Duodenal mucosa (tissue), 2 donors: ENCODE data around the gene UBE2L3.
A peak's percentile ranks its signal among the peaks of the same experiment; 100 is the strongest.

ENCODE experiments used
- H3K27ac ChIP-seq: one replicate; pipeline ENCODE4 v1.7.0; 2013; ENCODE audit warnings: low read depth, low read length
- H3K27me3 ChIP-seq, 2 donors: one replicate each; pipeline ENCODE4 v1.7.0; 2013; ENCODE audit warnings: low read length in 2 of 2, control low read depth in 1 of 2; ENCODE audit not compliant: insufficient read depth in 2 of 2, control insufficient read depth in 1 of 2
- H3K36me3 ChIP-seq, 2 donors: one replicate each; pipeline ENCODE4 v1.7.0; 2013; ENCODE audit warnings: low read length in 2 of 2, control low read depth in 1 of 2; ENCODE audit not compliant: insufficient read depth in 2 of 2, control insufficient read depth in 1 of 2
- H3K4me1 ChIP-seq, 2 donors: one replicate each; pipeline ENCODE4 v1.7.0; 2013; ENCODE audit warnings: low read length in 2 of 2, control low read depth in 1 of 2; ENCODE audit not compliant: insufficient read depth in 2 of 2, control insufficient read depth in 1 of 2
- H3K4me3 ChIP-seq, 2 donors: one replicate each; pipeline ENCODE4 v1.7.0; 2013; ENCODE audit warnings: low read length in 2 of 2, low read depth in 1 of 2
- H3K9ac ChIP-seq, 2 donors: one replicate each; pipeline ENCODE4 v1.7.0; 2013; ENCODE audit warnings: low read length in 2 of 2, low read depth in 1 of 2
- H3K9me3 ChIP-seq, 2 donors: one replicate each; pipeline ENCODE4 v1.7.0; 2013; ENCODE audit warnings: low read length in 2 of 2, control low read depth in 1 of 2; ENCODE audit not compliant: control insufficient read depth in 1 of 2

The UBE2L3 gene

DNA sequence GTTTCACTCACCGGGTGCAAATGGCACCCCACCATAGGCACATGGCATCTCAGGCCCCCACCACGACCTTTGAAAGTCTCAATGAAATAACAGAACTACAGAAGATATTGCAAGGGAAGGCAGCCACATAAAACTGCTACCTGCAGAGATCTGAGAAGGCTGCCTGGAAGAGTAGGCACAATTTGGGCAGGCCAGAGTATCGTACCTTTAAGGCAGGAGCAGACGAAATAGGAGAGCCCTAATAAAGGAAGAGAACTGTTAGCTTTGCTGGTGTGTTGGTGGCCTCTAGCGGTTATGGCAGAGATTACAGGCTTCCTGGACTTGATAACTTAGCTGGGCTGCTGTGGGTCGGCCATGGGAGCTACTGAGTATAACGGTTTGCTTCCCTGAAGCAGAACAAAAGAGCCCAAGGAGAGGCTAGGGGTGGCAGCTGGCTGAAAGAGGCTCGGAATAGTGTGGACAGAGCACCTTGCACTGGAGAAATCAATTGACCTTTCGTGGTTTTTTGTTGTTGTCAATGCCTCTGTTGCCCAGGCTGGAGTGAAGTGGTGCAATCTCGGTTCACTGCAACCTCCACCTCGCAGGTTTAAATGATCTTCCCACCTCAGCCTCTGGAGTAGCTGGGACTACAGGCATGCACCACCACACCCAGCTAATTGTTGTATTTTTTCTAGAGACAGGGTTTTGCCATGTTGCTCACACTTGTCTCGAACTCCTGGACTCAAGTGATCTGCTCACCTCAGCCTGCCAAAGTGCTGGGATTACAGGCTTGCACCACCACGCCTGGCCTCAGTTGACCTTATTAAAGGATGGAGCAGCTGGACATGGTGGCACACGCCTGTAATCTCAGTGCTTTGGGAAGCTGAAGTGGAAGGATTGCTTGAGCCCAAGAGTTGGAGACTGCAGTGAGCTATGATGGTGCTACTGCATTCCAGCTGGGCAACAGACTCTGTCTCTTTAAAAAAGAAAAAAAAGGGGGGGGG lies 79.4 kb downstream of the UBE2L3 start:
- Histone ChIP-seq H3K27ac (no peak overlapping the region), H3K4me1 (peaks cover 15 to 27% of the 10 kb centered on the region in 2 donors), H3K36me3 (peaks cover 0 to 28% of the 10 kb centered on the region in 2 donors), H3K9ac (no peak overlapping the region), H3K27me3 (no peaks in the 10 kb centered on the region), H3K9me3 (no peaks in the 10 kb centered on the region), H3K4me3 (no peak overlapping the region)

DNA sequence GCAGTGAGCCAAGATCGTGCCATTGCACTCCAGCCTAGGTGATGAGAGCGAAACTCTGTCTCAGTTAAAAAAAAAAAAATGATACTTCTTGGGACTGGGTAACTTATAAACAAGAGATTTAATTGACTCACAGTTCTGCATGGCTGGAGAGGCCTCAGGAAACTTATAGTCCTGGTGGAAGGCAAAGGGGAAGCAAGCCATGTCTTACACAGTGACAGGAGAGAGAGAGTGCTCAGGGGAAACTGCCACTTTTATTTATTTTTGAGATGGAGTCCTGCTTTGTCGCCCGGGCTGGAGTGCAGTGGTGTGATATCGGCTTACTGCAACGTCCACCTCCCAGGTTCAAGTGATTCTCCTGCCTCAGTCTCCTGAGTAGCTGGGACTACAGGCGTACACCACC lies 82.8 kb downstream of the UBE2L3 start:
- H3K27me3 ChIP-seq = no peaks in the 10 kb centered on the region
- no peaks in the 10 kb centered on the region for H3K9me3 ChIP-seq
- peaks cover 9 to 25% of the 10 kb centered on the region in 2 donors for H3K4me1 ChIP-seq
- no peak overlapping the region for H3K9ac ChIP-seq
- H3K27ac ChIP-seq = no peak overlapping the region
- no peak overlapping the region for H3K4me3 ChIP-seq
- peaks cover 0 to 24% of the 10 kb centered on the region in 2 donors for H3K36me3 ChIP-seq

DNA sequence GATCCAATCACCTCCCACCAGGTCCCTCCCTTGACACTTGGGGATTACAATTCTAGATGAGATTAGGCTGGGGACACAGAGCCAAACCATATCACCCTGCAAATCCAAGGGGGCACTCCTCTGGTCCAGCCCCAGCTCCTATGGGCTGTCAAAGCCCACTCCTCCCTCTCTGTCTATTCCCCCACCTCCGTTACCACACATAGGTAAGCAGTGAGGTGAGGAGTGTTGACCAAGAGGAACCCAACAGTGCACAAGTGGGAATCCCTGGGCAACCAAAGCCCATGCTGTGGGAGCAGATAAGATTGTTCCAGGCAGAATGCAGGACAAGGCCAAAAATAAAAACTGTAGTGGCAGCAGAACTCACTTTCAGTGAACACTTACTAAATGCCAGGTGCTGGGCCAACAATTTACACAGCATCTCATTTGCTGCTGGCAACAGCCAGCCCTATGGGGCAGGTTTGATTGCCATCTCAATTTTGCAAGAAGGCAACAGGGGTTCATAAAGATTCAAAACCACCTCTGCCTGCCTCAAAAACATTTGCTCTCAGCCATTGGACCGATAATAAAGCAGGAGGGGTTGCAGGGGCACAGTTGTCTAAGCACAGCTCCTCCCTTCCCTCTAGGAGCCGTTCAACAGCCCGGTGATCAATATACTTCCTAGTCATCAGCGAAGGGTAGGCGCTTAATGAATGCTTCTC lies 83.5 kb downstream of the UBE2L3 start:
- H3K9me3 ChIP-seq = no peaks in the 10 kb centered on the region
- peaks cover 9 to 25% of the 10 kb centered on the region in 2 donors for H3K4me1 ChIP-seq
- peak overlapping the region; percentile 50 to 57 for H3K9ac ChIP-seq
- H3K27ac ChIP-seq = no peak overlapping the region
- no peaks in the 10 kb centered on the region for H3K27me3 ChIP-seq
- peak overlapping the region; percentile 73 to 80 for H3K4me3 ChIP-seq
- H3K36me3 ChIP-seq = peaks cover 0 to 21% of the 10 kb centered on the region in 2 donors

DNA sequence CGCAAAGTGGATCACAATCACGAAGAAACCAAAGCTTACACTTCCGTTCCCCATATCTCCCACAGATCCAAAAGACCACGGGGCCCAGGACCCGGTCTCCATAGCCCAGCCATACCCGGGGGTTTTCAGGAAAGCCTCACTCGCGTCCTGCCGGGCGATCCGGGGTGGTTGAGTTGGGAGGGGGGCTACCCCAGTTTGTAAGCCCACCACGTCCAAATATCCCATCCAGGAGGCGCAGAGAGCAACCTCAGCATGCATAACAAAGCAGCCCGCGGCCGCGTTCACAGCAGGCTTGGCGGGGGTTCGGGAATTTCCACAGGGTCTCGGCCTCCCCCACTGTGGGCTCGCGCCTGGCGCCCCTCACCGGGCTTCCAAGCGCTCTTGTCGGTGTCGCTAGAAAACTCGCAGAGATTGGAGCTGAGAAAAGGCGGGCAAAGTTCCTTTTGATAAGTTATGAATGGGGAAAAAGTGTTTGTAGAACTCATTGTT lies 84.1 kb downstream of the UBE2L3 start:
- Histone ChIP-seq H3K9me3 (no peaks in the 10 kb centered on the region), H3K4me1 (peaks cover 9 to 22% of the 10 kb centered on the region in 2 donors), H3K27me3 (no peaks in the 10 kb centered on the region), H3K4me3 (peak overlapping the region; percentile 73 to 80), H3K36me3 (peaks cover 0 to 16% of the 10 kb centered on the region in 2 donors), H3K27ac (no peak overlapping the region), H3K9ac (peak overlapping the region; percentile 50 to 57)

DNA sequence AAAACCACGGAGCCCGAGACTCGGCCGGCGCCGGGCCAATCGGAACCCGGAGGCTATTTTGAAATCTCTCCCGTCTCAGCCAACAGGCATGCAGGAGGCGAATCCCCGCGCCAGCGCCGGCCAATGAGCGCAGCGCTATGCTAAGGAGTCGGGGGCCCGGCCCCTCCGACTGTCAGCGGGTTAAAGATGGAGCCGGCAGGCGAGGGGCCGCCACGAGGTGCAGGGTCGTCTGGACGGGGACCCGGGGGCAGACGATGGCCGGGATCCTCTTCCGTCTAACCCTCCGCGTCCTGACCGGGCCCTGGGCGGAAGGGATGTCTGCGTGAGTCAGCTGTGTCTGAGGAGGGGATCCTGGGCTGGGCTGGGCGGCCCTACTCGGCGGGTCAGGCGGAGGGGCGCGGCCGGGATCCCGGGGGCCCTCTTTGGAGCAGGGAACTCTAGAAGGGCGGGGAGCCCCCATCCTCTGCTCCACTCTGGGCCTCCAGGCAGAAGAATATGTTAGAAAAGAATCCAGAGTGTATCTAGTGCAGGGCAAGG lies 84.6 kb downstream of the UBE2L3 start:
- H3K27ac ChIP-seq = no peak overlapping the region
- peaks cover 9 to 22% of the 10 kb centered on the region in 2 donors for H3K4me1 ChIP-seq
- no peaks in the 10 kb centered on the region for H3K9me3 ChIP-seq
- H3K27me3 ChIP-seq = no peaks in the 10 kb centered on the region
- H3K9ac ChIP-seq = peak overlapping the region; percentile 50 to 60
- H3K4me3 ChIP-seq = peak overlapping the region; percentile 73 to 80
- H3K36me3 ChIP-seq = peaks cover 0 to 13% of the 10 kb centered on the region in 2 donors

DNA sequence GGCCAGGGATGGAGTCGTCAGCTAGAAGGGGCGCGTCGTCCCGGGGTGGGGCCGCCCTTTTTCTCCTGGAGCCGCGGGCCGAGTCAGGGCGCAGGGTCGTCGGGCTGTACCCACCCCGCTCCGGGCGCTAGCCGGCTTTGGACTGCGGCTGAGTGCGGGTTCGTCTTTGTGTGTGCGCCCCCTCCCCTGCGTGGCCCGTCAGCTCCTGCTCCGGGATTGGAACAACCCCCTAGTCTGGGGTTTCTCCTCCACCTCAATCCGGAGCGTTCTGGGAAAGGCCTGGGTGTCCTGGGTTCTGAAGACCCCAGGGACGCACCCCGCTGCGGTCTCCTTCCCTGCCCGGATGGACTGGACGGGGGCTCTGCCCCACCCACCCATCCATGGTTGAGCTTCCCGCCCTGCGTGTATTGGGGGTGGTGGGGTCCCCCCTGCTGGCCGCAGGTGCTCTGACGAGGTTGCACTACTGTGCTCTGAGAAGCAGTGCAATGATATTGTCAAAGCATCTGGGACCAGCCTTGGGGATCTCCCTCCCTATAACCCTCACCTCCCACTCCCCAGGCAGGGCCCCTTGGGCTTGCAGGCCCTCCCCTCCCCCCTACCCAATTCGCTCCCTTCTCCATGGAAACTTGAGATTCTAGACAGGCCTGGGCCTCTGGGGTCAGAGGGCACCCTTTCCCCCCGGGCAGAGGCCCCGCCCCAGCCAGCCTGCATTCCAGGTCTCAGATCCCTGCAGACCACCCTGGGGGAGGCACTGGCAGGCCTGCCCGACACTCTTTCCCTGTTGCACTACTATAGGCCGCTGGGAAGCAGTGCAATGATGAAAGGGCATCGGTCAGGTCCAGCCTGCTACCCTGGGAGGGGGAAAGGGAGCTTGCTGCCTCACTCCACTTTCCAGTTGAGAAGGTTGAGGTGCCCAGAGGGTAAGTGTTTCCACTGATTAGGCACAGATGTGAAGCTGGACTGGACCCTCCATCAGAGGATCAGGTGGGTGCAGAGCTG lies 85.3 kb downstream of the UBE2L3 start:
- H3K9ac ChIP-seq = peak overlapping the region in 1 of 2 donors; percentile 60

DNA sequence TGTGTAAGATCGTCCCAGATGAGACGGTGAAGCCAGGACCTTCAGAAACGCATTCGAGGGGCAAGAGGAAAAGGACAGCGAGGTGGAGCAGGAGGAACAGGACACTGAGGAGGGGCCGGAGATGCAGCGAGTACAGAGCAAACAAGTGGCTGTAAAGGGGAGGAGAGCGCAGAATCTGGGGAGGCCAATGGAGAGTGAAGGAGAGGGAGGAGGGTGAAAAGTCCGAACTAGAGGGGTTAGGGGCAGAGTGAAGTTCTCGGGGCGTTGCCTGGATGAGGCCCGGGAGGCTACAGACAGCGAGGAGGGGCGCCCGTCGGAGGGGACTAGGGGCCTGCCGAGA lies 89.5 kb downstream of the UBE2L3 start:
- Histone ChIP-seq H3K9me3 (no peaks in the 10 kb centered on the region), H3K27ac (no peak overlapping the region), H3K4me3 (peak overlapping the region; percentile 65 to 74), H3K27me3 (no peaks in the 10 kb centered on the region), H3K36me3 (no peaks in the 10 kb centered on the region), H3K4me1 (peaks cover 0 to 19% of the 10 kb centered on the region in 2 donors), H3K9ac (no peak overlapping the region)

More for the DNA sequence above, 85.3 kb downstream of the UBE2L3 start:
- H3K27me3 ChIP-seq = no peaks in the 10 kb centered on the region
- peak overlapping the region; percentile 73 to 80 for H3K4me3 ChIP-seq
- peaks cover 0 to 10% of the 10 kb centered on the region in 2 donors for H3K36me3 ChIP-seq
- H3K9me3 ChIP-seq = no peaks in the 10 kb centered on the region
- H3K4me1 ChIP-seq = peaks cover 9 to 24% of the 10 kb centered on the region in 2 donors
- no peak overlapping the region for H3K27ac ChIP-seq

DNA sequence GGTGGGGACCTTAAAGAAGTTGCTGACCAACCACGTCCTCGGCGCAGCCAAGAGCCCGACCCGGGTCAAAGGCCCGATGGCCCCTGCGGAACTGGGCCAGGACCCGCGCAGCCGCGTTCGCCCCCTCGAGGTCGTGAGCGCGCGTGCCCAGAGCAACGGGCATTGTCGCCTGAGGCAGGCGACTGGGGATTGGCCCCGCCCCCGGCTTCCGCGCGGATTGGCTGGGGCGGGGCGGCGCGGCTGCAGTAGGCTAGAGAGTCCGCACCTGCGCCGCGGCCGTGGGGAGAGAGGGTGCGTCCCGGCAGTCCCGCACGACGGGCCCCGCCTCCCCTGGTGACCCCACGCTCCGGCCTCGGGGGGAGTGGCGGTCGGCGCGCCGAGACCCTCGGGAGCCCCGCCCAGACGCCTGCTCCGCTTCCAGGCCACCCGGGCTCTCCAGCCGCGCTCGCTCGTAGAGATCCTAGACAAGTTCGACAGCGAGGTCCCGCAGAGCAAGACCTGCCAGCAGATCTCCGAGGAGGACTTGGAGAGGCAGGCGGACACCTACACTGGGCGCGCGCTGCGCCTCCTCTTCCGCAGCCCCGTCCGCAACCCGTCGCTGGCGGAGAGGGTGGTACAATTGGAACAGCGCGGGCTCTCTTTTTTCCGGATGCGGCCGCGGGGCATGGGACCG lies 90.0 kb downstream of the UBE2L3 start:
- H3K9me3 ChIP-seq = no peaks in the 10 kb centered on the region
- H3K4me1 ChIP-seq = peaks cover 0 to 15% of the 10 kb centered on the region in 2 donors
- H3K4me3 ChIP-seq = peak overlapping the region; percentile 65 to 74
- no peaks in the 10 kb centered on the region for H3K36me3 ChIP-seq
- no peaks in the 10 kb centered on the region for H3K27me3 ChIP-seq
- H3K27ac ChIP-seq = no peak overlapping the region
- H3K9ac ChIP-seq = peak overlapping the region in 1 of 2 donors; percentile 57
